ENCODE measurements around the gene KRT80.

Gene KRT80

GRCh38 chr12:52175371-52176350 lies 16.2 kb downstream of the KRT80 start:
- DNase-seq, result no peak

- no peak for DNase-seq
Measured at GRCh38 chr12:52173526-52173925, 18.3 kb downstream of the KRT80 start.

GRCh38 chr12:52172956-52173355 lies 18.9 kb downstream of the KRT80 start:
- no peak for DNase-seq

- no peak for DNase-seq
Measured at GRCh38 chr12:52171950-52172512, 19.8 kb downstream of the KRT80 start.

GRCh38 chr12:52170827-52171226 lies 21.0 kb downstream of the KRT80 start:
- DNase-seq, result no peak

- no peak for DNase-seq
Measured at GRCh38 chr12:52169886-52170285, 21.9 kb downstream of the KRT80 start.

GRCh38 chr12:52168019-52168717 lies 23.6 kb downstream of the KRT80 start:
- DNase-seq, result no peak

GRCh38 chr12:52167526-52167925 lies 24.3 kb downstream of the KRT80 start:
- DNase-seq, result no peak

- no peak for DNase-seq
Measured at GRCh38 chr12:52166672-52167071, 25.1 kb downstream of the KRT80 start.

- DNase-seq, result no peak
Measured at GRCh38 chr12:52165096-52165855, 26.5 kb downstream of the KRT80 start.

GRCh38 chr12:52164624-52165023 lies 27.2 kb downstream of the KRT80 start:
- DNase-seq, result no peak

GRCh38 chr12:52162981-52163380 lies 28.8 kb downstream of the KRT80 start:
- no peak for DNase-seq

- DNase-seq, result no peak
Measured at GRCh38 chr12:52160200-52160599, 31.6 kb downstream of the KRT80 start.

GRCh38 chr12:52157566-52158150 lies 34.2 kb downstream of the KRT80 start:
- DNase-seq, result no peak

GRCh38 chr12:52156757-52157565 lies 34.9 kb downstream of the KRT80 start:
- DNase-seq, result peak; percentile 57

GRCh38 chr12:52156311-52156710 lies 35.5 kb downstream of the KRT80 start:
- no peak for DNase-seq

- no peak for DNase-seq
Measured at GRCh38 chr12:52155048-52155868, 36.6 kb downstream of the KRT80 start.

- DNase-seq, result no peak
Measured at GRCh38 chr12:52152905-52153317, 38.9 kb downstream of the KRT80 start.

- DNase-seq, result peak; percentile 56
Measured at GRCh38 chr12:52151837-52152783, 39.7 kb downstream of the KRT80 start.

Data from activated gamma-delta T cell treated with Interleukin-2 at 50 U/mL for 16 hours (primary cell).